WI38 (cell line): ENCODE data around the gene AFMID.

ENCODE experiments used
- H3K4me3 ChIP-seq: 2 replicates; pipeline ENCODE4 v1.5.1; 2011; ENCODE audit warnings: low read depth, mild to moderate bottlenecking, control low read depth, low read length
- CTCF ChIP-seq: IDR thresholded peaks from 2 replicates; pipeline ENCODE4 v1.5.1; 2012; ENCODE audit warnings: low read depth, mild to moderate bottlenecking, control low read depth, low read length

Gene AFMID

GRCh38 chr17:78240012-78240655, 53.0 kb downstream of the AFMID start:
- H3K4me3 ChIP-seq = no peak overlapping the region
- no peak for TF ChIP-seq CTCF

- TF ChIP-seq CTCF = no peak
- no peak overlapping the region for H3K4me3 ChIP-seq
These were observed 53.7 kb downstream of the AFMID start for GRCh38 chr17:78240839-78241238.

GRCh38 chr17:78241277-78242023, 54.3 kb downstream of the AFMID start:
- no peak overlapping the region for H3K4me3 ChIP-seq
- TF ChIP-seq CTCF = no peak

GRCh38 chr17:78242024-78242742, 55.0 kb downstream of the AFMID start:
- TF ChIP-seq CTCF = no peak
- H3K4me3 ChIP-seq = no peak overlapping the region

- no peak overlapping the region for H3K4me3 ChIP-seq
- TF ChIP-seq CTCF = no peak
These were observed 60.1 kb downstream of the AFMID start for GRCh38 chr17:78247304-78247703.

GRCh38 chr17:78248051-78248914, 61.1 kb downstream of the AFMID start:
- no peak overlapping the region for H3K4me3 ChIP-seq
- TF ChIP-seq CTCF = no peak
